ENCODE data around the gene C3orf62.

- TF ChIP-seq POLR2A (IDR thresholded peaks at IDR 0.05): no peak
- no peak for TF ChIP-seq CTCF (IDR thresholded peaks at IDR 0.05)
Measured at GRCh38 chr3:49219132-49219531, 57.9 kb downstream of the C3orf62 start.

Measured in tibial nerve (tissue), 3 donors.